Osteoblast (primary cell): ENCODE results near the gene APOM. TPM values are rescaled to one million over a fixed set of nuclear protein-coding genes. Genes with fewer than 3 reads are reported as not detected.

Experiments
- DNase-seq: peaks from one replicate; pipeline ENCODE4 v3.0.0; 2011; ENCODE audit warnings: low spot score, mixed read lengths; ENCODE audit not compliant: insufficient read length; ENCODE audit errors: missing footprints
- H2AFZ ChIP-seq: 2 replicates; pipeline ENCODE4 v1.6.0; 2011; ENCODE audit warnings: mild to moderate bottlenecking, low read length
- H3K27ac ChIP-seq: 2 replicates; pipeline ENCODE4 v1.5.1; 2011; ENCODE audit warnings: mild to moderate bottlenecking, low read depth, low read length, moderate library complexity
- H3K27me3 ChIP-seq: 2 replicates; pipeline ENCODE4 v1.6.0; 2012; ENCODE audit warnings: mild to moderate bottlenecking, control low read depth, inconsistent platforms, low read length, moderate library complexity; ENCODE audit not compliant: insufficient read depth
- H3K36me3 ChIP-seq: 2 replicates; pipeline ENCODE4 v1.5.1; 2011; ENCODE audit warnings: mild to moderate bottlenecking, low read length, control low read depth, moderate library complexity; ENCODE audit not compliant: insufficient read depth
- H3K4me1 ChIP-seq: 2 replicates; pipeline ENCODE4 v1.5.1; 2011; ENCODE audit warnings: mild to moderate bottlenecking, low read length, control low read depth, moderate library complexity; ENCODE audit not compliant: insufficient read depth
- H3K4me2 ChIP-seq: 2 replicates; pipeline ENCODE4 v1.6.0; 2011; ENCODE audit warnings: mild to moderate bottlenecking, low read length; ENCODE audit not compliant: insufficient read depth
- H3K4me3 ChIP-seq: fragments of 200-600 bp; sonication (generic); 3 replicates; pipeline ENCODE4 v1.5.1; 2012; ENCODE audit warnings: mild to moderate bottlenecking, low read length, inconsistent platforms; ENCODE audit not compliant: insufficient read depth
- H3K79me2 ChIP-seq: 2 replicates; pipeline ENCODE4 v1.6.0; 2012; ENCODE audit warnings: mild to moderate bottlenecking, low read length, control low read depth, inconsistent platforms; ENCODE audit not compliant: insufficient read depth
- H3K9me3 ChIP-seq: 2 replicates; pipeline ENCODE4 v1.5.1; 2011; ENCODE audit warnings: low read depth, low read length, control low read depth
- H4K20me1 ChIP-seq: 2 replicates; pipeline ENCODE4 v1.6.0; 2012; ENCODE audit warnings: mild to moderate bottlenecking, low read length, control low read depth; ENCODE audit not compliant: insufficient read depth
- CTCF ChIP-seq: IDR thresholded peaks from 2 replicates; pipeline ENCODE4 v1.5.1; 2011; ENCODE audit warnings: mild to moderate bottlenecking, low read depth, low read length, moderate library complexity; ENCODE audit errors: extremely low read depth
- total RNA-seq: library from RNA; depleted of rRNA; stranded (reverse); fragments of >200 nt; gene quantifications from 2 replicates; pipeline ENCODE4 v1.2.3, GENCODE V29; 2012

The APOM gene
- total RNA-seq, 1 donor, result 1.1 TPM

DNA sequence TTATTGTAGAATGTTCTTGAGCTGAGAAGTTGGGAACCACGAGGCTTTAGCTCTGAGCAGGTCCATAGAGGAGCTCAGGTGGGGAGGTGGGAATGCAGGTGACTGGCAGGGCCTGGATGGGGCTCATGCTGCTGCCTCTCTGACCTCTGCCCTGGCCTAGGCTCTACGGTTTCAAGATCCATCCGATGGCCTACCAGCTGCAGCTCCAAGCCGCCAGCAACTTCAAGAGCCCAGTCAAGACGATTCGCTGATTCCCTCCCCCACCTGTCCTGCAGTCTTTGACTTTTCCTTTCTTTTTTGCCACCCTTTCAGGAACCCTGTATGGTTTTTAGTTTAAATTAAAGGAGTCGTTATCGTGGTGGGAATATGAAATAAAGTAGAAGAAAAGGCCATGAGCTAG lies 14.0 kb downstream of the APOM start, which contains the start of gene LY6G5B:
TSS of gene LY6G5B (plus strand) at position 301 of the 400 bp plus-strand sequence. CDS start 975 bp downstream, outside the sequence.
- H3K27ac ChIP-seq, result no peak within 1 kb of the TSS
- H3K4me2 ChIP-seq, result no peak within 1 kb of the TSS
- peaks cover 60% of the 10 kb centered on the region for H3K36me3 ChIP-seq
- H3K27me3 ChIP-seq, result no peaks in the 10 kb centered on the region
- no peak within 1 kb of the TSS for H3K4me3 ChIP-seq
- no peak for DNase-seq
- peaks cover 43% of the 10 kb centered on the region for H3K79me2 ChIP-seq
- H3K4me1 ChIP-seq, result peaks cover 8% of the 10 kb centered on the region
- no peaks in the 10 kb centered on the region for H3K9me3 ChIP-seq
- TF ChIP-seq CTCF, result no peak
- no peak within 1 kb of the TSS for H2AFZ ChIP-seq
- peaks cover 11% of the 10 kb centered on the region for H4K20me1 ChIP-seq

DNA sequence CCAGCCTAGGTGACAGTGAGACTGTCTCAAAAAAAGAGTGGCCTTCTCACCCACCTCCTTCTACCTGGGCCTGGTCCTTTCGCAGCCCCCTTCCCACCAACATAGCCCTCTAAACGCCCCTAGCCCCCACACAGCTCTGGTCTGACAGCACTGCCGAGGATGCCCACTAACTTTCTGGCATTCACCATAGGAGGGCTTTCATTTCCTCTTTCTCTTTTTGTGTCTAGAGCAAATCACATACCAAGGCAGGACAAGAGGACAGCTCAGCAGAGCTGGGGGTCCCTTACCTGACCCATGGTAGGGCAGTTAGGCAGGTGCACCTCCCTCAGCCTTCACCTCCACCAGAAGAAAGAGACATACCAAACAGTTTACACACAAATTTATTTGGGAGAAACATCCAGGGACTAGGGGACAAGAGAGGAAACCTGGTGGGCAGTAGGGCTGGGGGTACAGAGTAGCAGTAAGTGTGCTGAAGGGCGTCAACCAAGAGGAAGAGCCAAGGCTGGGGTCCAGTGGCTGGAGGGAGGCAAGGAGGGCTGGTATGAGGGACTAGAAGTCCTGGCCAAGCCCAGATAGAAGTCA lies 20.7 kb downstream of the APOM start:
- Histone ChIP-seq H3K27ac (no peak overlapping the region), H3K4me2 (no peak overlapping the region), H3K36me3 (peaks cover 18% of the 10 kb centered on the region), H3K9me3 (no peaks in the 10 kb centered on the region), H3K79me2 (no peaks in the 10 kb centered on the region), H3K4me3 (no peak overlapping the region), H2AFZ (no peak overlapping the region), H4K20me1 (no peaks in the 10 kb centered on the region), H3K4me1 (peaks cover 12% of the 10 kb centered on the region), H3K27me3 (no peaks in the 10 kb centered on the region)
- TF ChIP-seq CTCF, result no peak
- no peak for DNase-seq

DNA sequence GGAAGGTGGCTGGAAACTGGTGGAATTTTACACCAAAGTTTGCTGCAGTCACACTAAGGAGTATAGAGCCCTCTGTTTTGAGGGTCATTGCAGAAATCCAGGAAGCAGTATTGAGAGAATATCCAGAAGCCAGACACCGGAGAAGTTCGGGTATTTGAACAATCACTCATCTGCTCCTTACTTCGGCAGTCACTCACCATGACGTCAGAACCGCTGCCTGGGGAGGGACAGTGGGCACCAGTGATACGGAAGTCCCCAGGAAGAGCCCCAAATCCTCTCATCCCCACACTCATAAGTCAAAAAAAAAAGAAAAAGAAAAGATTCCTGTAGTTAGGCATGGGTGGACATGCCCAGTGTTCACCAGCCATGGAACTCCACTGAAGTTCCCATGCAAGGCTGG lies 21.2 kb downstream of the APOM start:
- Histone ChIP-seq H3K36me3 (peaks cover 13% of the 10 kb centered on the region), H2AFZ (no peak overlapping the region), H3K27ac (no peak overlapping the region), H4K20me1 (no peaks in the 10 kb centered on the region), H3K4me3 (no peak overlapping the region), H3K4me2 (no peak overlapping the region), H3K9me3 (no peaks in the 10 kb centered on the region), H3K27me3 (no peaks in the 10 kb centered on the region), H3K4me1 (peaks cover 15% of the 10 kb centered on the region), H3K79me2 (no peaks in the 10 kb centered on the region)
- DNase-seq, result no peak
- no peak for TF ChIP-seq CTCF

DNA sequence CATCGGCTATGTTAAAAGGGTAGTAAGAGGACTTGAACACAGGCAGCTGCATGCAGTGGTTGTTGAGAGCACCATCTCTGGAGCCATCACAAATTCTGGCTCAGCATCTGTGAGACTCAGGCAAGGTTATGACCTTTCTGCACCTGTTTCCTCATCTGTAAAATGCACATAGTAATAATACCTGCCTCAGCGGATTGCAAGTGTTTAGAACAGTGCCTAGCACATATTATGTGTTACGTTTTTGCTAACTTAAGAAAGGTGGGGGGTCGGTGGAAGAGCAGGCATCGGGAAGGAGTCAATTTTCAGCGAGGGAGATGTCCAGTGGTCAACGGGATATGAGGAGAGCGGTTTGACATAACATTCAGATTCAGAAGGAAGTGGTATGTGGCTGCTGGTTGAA lies 22.3 kb downstream of the APOM start:
- no peak for DNase-seq
- Histone ChIP-seq H3K9me3 (no peaks in the 10 kb centered on the region), H3K4me1 (peaks cover 15% of the 10 kb centered on the region), H3K4me2 (no peak overlapping the region), H3K79me2 (no peaks in the 10 kb centered on the region), H3K27ac (no peak overlapping the region), H3K4me3 (no peak overlapping the region), H4K20me1 (no peaks in the 10 kb centered on the region), H3K36me3 (peaks cover 5% of the 10 kb centered on the region), H3K27me3 (no peaks in the 10 kb centered on the region), H2AFZ (no peak overlapping the region)
- TF ChIP-seq CTCF, result no peak
